GM23338 (cell line): Measurements from ENCODE around the gene BTRC. TPM values are rescaled to one million over a fixed set of nuclear protein-coding genes. Genes with fewer than 3 reads are reported as not detected.

Source experiments
- NANOG ChIP-seq: IDR thresholded peaks from 2 replicates; pipeline ENCODE4 v1.6.1; 2016; ENCODE audit warnings: antibody characterized with exemption, borderline replicate concordance
- ZNF114 ChIP-seq: fragments of 250-450 bp; sonication (Bioruptor Pico); IDR thresholded peaks from 2 replicates; pipeline ENCODE4 v1.5.0; 2020; ENCODE audit warnings: mild to moderate bottlenecking, moderate library complexity
- ZNF331 ChIP-seq: fragments of 250-450 bp; sonication (Bioruptor Pico); IDR thresholded peaks from 2 replicates; pipeline ENCODE4 v1.5.0; 2020; ENCODE audit warnings: low read depth, mild to moderate bottlenecking, moderate library complexity
- polyA plus RNA-seq: library from polyadenylated mRNA; unstranded; fragments of >200 nt; fragmentation: Nextera tagmentation; extraction: Ambion mirVana; gene quantifications from 2 replicates; pipeline ENCODE4 v1.2.1, GENCODE V29; 2016
- total RNA-seq: library from RNA; depleted of rRNA; stranded (reverse); fragments of >200 nt; shearing (Covaris generic); gene quantifications from 2 replicates; pipeline ENCODE4 v1.2.3, GENCODE V29; 2014
- TF ChIP-seq, protein P1 (sequence below): fragments of 250-450 bp; sonication (Bioruptor Pico); IDR thresholded peaks from 2 replicates; pipeline ENCODE4 v1.5.0; 2020; ENCODE audit warnings: mild to moderate bottlenecking, moderate library complexity
- TF ChIP-seq, protein P2 (sequence below), 2 experiments: fragments of 200-600 bp in 1 of 2; sonication (generic) in 1 of 2; conservative IDR thresholded peaks; 2 replicates each; pipeline versions ENCODE4 v1.5.1 to v1.6.1; 2016 to 2017; ENCODE audit warnings: antibody characterized with exemption in 2 of 2, low read depth in 2 of 2, mild to moderate bottlenecking in 2 of 2, moderate library complexity in 1 of 2

The BTRC gene
- total and polyA plus RNA-seq, 2 experiments from 2014 or later = 10.0 to 17.5 TPM

DNA sequence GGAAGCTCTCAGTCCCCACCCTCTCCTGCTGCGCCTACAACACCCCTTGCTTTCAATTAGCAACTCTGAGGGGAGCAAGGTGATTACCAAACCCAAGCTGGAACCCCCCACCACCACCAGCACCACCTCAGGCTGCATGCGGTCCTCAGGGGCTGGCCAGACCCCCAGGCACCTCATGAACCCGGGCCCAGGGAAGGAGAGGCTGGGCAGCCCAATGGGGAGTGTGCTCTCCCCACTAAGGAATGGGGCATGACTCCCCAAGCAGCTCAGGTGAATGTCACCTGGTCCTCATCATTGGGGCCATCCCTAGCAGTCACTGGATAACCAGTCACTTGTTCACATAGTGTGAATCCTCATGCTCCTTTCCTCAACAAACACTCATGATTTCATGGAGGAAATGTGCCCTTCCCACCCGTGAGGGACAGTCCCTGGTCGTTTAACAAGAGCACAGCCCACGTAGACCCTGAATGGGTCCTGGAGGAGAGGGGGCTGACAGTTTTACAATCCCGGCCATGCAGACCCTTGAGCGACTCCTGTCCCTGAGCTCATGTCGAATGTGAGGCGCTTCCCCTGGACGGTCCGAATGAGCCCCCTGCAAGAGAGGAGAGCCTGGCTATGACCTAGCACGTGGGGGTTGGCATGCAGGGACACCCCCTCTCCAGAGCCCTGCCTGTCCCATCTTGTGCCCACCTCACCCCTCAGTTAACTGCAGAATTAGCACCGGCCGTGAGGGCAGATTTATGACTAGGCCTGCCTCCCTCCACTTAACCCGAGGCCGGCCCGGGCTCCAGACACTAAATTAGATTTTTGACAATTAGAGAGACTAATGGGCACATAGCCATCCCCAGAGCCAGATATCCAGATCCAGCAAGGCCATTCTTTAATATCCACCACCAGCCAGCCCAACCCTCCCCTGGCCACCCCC is 205.0 kb downstream of the BTRC start (continued):
- TF ChIP-seq, protein P1, sequence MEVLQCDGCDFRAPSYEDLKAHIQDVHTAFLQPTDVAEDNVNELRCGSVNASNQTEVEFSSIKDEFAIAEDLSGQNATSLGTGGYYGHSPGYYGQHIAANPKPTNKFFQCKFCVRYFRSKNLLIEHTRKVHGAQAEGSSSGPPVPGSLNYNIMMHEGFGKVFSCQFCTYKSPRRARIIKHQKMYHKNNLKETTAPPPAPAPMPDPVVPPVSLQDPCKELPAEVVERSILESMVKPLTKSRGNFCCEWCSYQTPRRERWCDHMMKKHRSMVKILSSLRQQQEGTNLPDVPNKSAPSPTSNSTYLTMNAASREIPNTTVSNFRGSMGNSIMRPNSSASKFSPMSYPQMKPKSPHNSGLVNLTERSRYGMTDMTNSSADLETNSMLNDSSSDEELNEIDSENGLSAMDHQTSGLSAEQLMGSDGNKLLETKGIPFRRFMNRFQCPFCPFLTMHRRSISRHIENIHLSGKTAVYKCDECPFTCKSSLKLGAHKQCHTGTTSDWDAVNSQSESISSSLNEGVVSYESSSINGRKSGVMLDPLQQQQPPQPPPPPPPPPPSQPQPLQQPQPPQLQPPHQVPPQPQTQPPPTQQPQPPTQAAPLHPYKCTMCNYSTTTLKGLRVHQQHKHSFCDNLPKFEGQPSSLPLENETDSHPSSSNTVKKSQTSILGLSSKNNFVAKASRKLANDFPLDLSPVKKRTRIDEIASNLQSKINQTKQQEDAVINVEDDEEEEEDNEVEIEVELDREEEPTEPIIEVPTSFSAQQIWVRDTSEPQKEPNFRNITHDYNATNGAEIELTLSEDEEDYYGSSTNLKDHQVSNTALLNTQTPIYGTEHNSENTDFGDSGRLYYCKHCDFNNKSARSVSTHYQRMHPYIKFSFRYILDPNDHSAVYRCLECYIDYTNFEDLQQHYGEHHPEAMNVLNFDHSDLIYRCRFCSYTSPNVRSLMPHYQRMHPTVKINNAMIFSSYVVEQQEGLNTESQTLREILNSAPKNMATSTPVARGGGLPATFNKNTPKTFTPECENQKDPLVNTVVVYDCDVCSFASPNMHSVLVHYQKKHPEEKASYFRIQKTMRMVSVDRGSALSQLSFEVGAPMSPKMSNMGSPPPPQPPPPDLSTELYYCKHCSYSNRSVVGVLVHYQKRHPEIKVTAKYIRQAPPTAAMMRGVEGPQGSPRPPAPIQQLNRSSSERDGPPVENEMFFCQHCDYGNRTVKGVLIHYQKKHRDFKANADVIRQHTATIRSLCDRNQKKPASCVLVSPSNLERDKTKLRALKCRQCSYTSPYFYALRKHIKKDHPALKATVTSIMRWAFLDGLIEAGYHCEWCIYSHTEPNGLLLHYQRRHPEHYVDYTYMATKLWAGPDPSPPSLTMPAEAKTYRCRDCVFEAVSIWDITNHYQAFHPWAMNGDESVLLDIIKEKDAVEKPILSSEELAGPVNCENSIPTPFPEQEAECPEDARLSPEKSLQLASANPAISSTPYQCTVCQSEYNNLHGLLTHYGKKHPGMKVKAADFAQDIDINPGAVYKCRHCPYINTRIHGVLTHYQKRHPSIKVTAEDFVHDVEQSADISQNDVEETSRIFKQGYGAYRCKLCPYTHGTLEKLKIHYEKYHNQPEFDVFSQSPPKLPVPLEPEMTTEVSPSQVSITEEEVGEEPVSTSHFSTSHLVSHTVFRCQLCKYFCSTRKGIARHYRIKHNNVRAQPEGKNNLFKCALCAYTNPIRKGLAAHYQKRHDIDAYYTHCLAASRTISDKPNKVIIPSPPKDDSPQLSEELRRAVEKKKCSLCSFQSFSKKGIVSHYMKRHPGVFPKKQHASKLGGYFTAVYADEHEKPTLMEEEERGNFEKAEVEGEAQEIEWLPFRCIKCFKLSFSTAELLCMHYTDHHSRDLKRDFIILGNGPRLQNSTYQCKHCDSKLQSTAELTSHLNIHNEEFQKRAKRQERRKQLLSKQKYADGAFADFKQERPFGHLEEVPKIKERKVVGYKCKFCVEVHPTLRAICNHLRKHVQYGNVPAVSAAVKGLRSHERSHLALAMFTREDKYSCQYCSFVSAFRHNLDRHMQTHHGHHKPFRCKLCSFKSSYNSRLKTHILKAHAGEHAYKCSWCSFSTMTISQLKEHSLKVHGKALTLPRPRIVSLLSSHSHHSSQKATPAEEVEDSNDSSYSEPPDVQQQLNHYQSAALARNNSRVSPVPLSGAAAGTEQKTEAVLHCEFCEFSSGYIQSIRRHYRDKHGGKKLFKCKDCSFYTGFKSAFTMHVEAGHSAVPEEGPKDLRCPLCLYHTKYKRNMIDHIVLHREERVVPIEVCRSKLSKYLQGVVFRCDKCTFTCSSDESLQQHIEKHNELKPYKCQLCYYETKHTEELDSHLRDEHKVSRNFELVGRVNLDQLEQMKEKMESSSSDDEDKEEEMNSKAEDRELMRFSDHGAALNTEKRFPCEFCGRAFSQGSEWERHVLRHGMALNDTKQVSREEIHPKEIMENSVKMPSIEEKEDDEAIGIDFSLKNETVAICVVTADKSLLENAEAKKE (CRISPR knock-in tag) = no peak
- TF ChIP-seq, protein P2, sequence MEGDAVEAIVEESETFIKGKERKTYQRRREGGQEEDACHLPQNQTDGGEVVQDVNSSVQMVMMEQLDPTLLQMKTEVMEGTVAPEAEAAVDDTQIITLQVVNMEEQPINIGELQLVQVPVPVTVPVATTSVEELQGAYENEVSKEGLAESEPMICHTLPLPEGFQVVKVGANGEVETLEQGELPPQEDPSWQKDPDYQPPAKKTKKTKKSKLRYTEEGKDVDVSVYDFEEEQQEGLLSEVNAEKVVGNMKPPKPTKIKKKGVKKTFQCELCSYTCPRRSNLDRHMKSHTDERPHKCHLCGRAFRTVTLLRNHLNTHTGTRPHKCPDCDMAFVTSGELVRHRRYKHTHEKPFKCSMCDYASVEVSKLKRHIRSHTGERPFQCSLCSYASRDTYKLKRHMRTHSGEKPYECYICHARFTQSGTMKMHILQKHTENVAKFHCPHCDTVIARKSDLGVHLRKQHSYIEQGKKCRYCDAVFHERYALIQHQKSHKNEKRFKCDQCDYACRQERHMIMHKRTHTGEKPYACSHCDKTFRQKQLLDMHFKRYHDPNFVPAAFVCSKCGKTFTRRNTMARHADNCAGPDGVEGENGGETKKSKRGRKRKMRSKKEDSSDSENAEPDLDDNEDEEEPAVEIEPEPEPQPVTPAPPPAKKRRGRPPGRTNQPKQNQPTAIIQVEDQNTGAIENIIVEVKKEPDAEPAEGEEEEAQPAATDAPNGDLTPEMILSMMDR (conservative IDR thresholded peaks at IDR 0.05; ENCODE audit: low read depth in 2 of 2) = no peak
- TF ChIP-seq NANOG (no peak), ZNF114 (CRISPR knock-in tag) (no peak), ZNF331 (CRISPR knock-in tag) (no peak)
